ENCODE measurements around the gene CCDC122.

DNA sequence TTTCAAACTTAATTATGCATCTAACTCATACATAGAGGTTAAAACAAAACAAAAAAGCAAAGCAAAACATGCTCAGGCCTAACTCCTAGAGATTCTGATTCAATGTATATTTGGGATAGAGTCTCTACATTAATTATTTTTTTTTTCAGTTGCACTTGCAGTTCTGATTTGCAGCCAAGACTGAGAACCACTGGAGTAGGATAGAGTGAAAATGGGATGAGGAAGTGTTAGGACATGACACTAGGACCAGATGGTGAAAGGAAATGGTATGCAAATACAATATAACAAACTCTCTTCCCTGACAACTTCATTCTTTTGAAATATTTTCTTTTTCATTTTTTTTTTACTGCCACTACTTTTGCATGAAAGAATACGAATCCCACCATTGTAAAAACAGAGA, 1.8 kb downstream of the CCDC122 start:
- TF ChIP-seq, protein P1, sequence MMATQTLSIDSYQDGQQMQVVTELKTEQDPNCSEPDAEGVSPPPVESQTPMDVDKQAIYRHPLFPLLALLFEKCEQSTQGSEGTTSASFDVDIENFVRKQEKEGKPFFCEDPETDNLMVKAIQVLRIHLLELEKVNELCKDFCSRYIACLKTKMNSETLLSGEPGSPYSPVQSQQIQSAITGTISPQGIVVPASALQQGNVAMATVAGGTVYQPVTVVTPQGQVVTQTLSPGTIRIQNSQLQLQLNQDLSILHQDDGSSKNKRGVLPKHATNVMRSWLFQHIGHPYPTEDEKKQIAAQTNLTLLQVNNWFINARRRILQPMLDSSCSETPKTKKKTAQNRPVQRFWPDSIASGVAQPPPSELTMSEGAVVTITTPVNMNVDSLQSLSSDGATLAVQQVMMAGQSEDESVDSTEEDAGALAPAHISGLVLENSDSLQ (IDR thresholded peaks at IDR 0.05): no peak
- TF ChIP-seq ARNT (IDR thresholded peaks at IDR 0.05) (no peak), BHLHE40 (IDR thresholded peaks at IDR 0.05; ENCODE audit: borderline replicate concordance) (no peak)
